Fibroblast of lung (primary cell): ENCODE measurements around the gene GPR62. TPM values are rescaled to one million over a fixed set of nuclear protein-coding genes. Genes with fewer than 3 reads are reported as not detected.

Experiments used
- DNase-seq, 2 donors: peaks; one replicate each; pipeline versions ENCODE4 v3.0.0 to v3.0.0-alpha.2; 2010; ENCODE audit warnings: low read depth in 2 of 2
- H2AFZ ChIP-seq: 2 replicates; pipeline ENCODE4 v1.5.1; 2012; ENCODE audit warnings: low read length, control low read depth, inconsistent platforms
- H3K27ac ChIP-seq: 2 replicates; pipeline ENCODE4 v1.5.1; 2011; ENCODE audit warnings: low read length, control low read depth; ENCODE audit not compliant: insufficient read depth
- H3K27me3 ChIP-seq: 2 replicates; pipeline ENCODE4 v1.5.1; 2011; ENCODE audit warnings: mild to moderate bottlenecking, low read length; ENCODE audit not compliant: control insufficient read depth, insufficient read depth
- H3K36me3 ChIP-seq: 2 replicates; pipeline ENCODE4 v1.5.1; 2011; ENCODE audit warnings: low read length; ENCODE audit not compliant: control insufficient read depth, insufficient read depth
- H3K4me1 ChIP-seq: 2 replicates; pipeline ENCODE4 v1.5.1; 2011; ENCODE audit warnings: low read length; ENCODE audit not compliant: control insufficient read depth, insufficient read depth; ENCODE audit errors: extremely low read depth
- H3K4me2 ChIP-seq: 2 replicates; pipeline ENCODE4 v1.5.1; 2011; ENCODE audit warnings: low read length, control low read depth; ENCODE audit not compliant: insufficient read depth; ENCODE audit errors: extremely low read depth
- H3K4me3 ChIP-seq, 4 experiments: fragments of 200-600 bp in 1 of 4; sonication (generic) in 1 of 4; replicated peaks in 1 of 4; 2 replicates each; pipeline ENCODE4 v1.5.1; 2011 to 2016; ENCODE audit warnings: low read length in 4 of 4, low read depth in 3 of 4, mild to moderate bottlenecking in 3 of 4, control low read depth in 2 of 4, inconsistent platforms in 1 of 4, mixed read lengths in 1 of 4; ENCODE audit not compliant: insufficient read depth in 1 of 4; ENCODE audit errors: control extremely low read depth in 1 of 4
- H3K79me2 ChIP-seq: 2 replicates; pipeline ENCODE4 v1.5.1; 2012; ENCODE audit warnings: mild to moderate bottlenecking, low read length, inconsistent platforms; ENCODE audit not compliant: control insufficient read depth, insufficient read depth
- H3K9ac ChIP-seq: 2 replicates; pipeline ENCODE4 v1.5.1; 2011; ENCODE audit warnings: mild to moderate bottlenecking, low read length, control low read depth; ENCODE audit not compliant: insufficient read depth
- H3K9me3 ChIP-seq: 2 replicates; pipeline ENCODE4 v1.5.1; 2012; ENCODE audit warnings: low read depth, low read length; ENCODE audit not compliant: control insufficient read depth, insufficient read depth
- H4K20me1 ChIP-seq: 2 replicates; pipeline ENCODE4 v1.5.1; 2011; ENCODE audit warnings: low read length; ENCODE audit not compliant: control insufficient read depth, insufficient read depth; ENCODE audit errors: extremely low read depth
- EZH2 ChIP-seq: IDR thresholded peaks from 2 replicates; pipeline ENCODE4 v1.5.1; 2012; ENCODE audit warnings: low read length, control low read depth, mild to moderate bottlenecking; ENCODE audit errors: missing control alignments
- polyA plus RNA-seq, 2 donors: library from polyadenylated mRNA; depleted of rRNA in 1 of 2; stranded (reverse) in 1 of 2; unstranded in 1 of 2; fragments of >200 nt; gene quantifications; 2 replicates each; pipeline ENCODE4 v1.2.1, GENCODE V29; 2011 to 2012; ENCODE audit warnings: missing spikeins in 1 of 2
- total RNA-seq: library from RNA; depleted of rRNA; stranded (reverse); fragments of >200 nt; gene quantifications from 2 replicates; pipeline ENCODE4 v1.2.1, GENCODE V29; 2014
- TF ChIP-seq, protein P1 (sequence below), 2 donors: IDR thresholded peaks in 1 of 2; conservative IDR thresholded peaks in 1 of 2; 1 replicate in 1 of 2; 2 replicates in 1 of 2; pipeline ENCODE4 v1.5.1; 2011 to 2012; ENCODE audit warnings: low read length in 2 of 2, control low read depth in 1 of 2, inconsistent platforms in 1 of 2, low read depth in 1 of 2, mild to moderate bottlenecking in 1 of 2

GPR62 gene
- total and polyA plus RNA-seq, 2 donors (not counting 1 experiment from before 2014, with no cell fraction given): under 0.01 TPM; not detected in 1

DNA sequence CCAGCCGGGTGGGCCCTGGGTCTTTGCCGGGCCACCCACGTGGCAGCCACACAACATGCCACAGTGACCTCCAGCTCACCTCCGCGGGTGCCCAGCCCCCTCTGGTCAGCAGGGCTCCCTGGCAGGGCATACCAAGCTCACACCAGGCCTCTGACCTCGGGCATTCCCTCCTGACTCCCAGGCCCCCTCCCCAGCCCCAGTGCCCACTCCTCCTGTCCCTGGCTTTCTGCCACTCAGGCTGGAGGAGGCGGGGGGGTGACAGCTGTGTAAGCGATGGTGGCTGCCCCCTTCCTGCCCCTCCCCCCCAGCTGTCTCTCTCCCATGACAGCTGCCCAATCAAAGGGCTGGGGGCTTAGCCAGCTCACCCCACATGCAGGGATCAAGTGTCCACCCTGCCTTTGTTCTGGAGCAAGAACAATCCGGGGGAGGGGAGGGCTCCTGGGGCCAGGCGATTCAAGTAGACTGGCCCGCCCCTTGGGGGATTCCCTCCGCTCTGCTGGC, 8.8 kb downstream of the GPR62 start:
- H3K4me2 ChIP-seq: no peak overlapping the region
- peaks cover 8% of the 10 kb centered on the region for H3K4me1 ChIP-seq
- H3K36me3 ChIP-seq: peaks cover 10% of the 10 kb centered on the region
- no peak for DNase-seq
- H3K4me3 ChIP-seq: no peak overlapping the region
- no peak overlapping the region for H3K9ac ChIP-seq
- TF ChIP-seq, protein P1, sequence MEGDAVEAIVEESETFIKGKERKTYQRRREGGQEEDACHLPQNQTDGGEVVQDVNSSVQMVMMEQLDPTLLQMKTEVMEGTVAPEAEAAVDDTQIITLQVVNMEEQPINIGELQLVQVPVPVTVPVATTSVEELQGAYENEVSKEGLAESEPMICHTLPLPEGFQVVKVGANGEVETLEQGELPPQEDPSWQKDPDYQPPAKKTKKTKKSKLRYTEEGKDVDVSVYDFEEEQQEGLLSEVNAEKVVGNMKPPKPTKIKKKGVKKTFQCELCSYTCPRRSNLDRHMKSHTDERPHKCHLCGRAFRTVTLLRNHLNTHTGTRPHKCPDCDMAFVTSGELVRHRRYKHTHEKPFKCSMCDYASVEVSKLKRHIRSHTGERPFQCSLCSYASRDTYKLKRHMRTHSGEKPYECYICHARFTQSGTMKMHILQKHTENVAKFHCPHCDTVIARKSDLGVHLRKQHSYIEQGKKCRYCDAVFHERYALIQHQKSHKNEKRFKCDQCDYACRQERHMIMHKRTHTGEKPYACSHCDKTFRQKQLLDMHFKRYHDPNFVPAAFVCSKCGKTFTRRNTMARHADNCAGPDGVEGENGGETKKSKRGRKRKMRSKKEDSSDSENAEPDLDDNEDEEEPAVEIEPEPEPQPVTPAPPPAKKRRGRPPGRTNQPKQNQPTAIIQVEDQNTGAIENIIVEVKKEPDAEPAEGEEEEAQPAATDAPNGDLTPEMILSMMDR (conservative IDR thresholded peaks at IDR 0.05 in 1 of 2, IDR thresholded peaks at IDR 0.05 in 1 of 2; ENCODE audit: low read depth in 1 of 2, low read length in 2 of 2): no peak
- TF ChIP-seq EZH2: no peak
- H3K27ac ChIP-seq: no peak overlapping the region
- peaks cover 14% of the 10 kb centered on the region for H3K79me2 ChIP-seq
- no peaks in the 10 kb centered on the region for H4K20me1 ChIP-seq
- no peaks in the 10 kb centered on the region for H3K9me3 ChIP-seq
- H3K27me3 ChIP-seq: no peaks in the 10 kb centered on the region
- H2AFZ ChIP-seq: no peak overlapping the region

DNA sequence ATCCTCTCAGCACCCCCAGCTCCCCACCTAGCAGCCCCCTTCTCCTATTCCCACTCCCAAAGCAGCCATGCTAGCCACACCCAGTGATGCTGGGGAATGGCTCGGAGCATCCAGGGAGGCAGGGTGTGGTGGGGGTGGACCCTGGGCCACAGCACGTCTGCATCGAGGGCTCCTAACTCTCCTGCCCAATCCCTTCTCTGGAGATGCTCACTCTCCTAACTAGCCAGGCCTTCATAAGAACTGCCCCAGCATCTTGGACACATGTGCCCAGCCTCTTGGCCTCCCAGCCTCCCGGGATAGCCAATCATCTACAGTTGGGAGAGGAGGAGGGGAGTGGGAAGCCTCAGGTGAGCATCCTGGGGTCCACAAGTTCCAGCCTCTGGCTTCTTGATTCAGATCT, 9.3 kb downstream of the GPR62 start:
- H3K4me3 ChIP-seq: no peak overlapping the region
- no peaks in the 10 kb centered on the region for H3K9me3 ChIP-seq
- H4K20me1 ChIP-seq: no peaks in the 10 kb centered on the region
- no peak overlapping the region for H3K9ac ChIP-seq
- H3K79me2 ChIP-seq: peaks cover 14% of the 10 kb centered on the region
- H3K27ac ChIP-seq: no peak overlapping the region
- TF ChIP-seq, protein P1 (conservative IDR thresholded peaks at IDR 0.05 in 1 of 2, IDR thresholded peaks at IDR 0.05 in 1 of 2; ENCODE audit: low read depth in 1 of 2, low read length in 2 of 2): no peak
- H3K27me3 ChIP-seq: no peaks in the 10 kb centered on the region
- peaks cover 6% of the 10 kb centered on the region for H3K36me3 ChIP-seq
- no peak for DNase-seq
- no peak overlapping the region for H2AFZ ChIP-seq
- no peak overlapping the region for H3K4me2 ChIP-seq
- H3K4me1 ChIP-seq: peaks cover 8% of the 10 kb centered on the region

DNA sequence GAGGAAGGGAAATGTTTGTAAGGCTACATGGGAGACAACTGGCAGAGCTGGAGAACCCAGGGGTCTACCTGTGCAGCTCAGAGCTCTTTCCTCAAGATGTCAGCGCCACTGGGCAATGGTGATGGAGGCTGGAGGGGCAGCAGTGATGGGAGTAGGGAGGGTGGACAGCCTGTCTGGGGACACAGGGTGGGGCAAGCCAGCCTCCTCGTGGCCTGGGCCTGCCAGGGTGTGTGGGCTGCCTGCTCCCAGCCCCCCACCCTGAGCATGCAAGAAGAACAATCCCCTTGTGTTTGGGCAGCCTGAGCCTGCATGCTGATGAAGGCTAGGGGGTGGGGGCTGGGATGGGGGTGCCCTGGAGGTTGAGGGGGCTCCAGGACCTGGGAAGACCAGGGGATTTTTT, 10.8 kb downstream of the GPR62 start:
- H4K20me1 ChIP-seq: no peaks in the 10 kb centered on the region
- peaks cover 2% of the 10 kb centered on the region for H3K36me3 ChIP-seq
- no peaks in the 10 kb centered on the region for H3K9me3 ChIP-seq
- H2AFZ ChIP-seq: no peak overlapping the region
- TF ChIP-seq, protein P1 (conservative IDR thresholded peaks at IDR 0.05 in 1 of 2, IDR thresholded peaks at IDR 0.05 in 1 of 2; ENCODE audit: low read depth in 1 of 2, low read length in 2 of 2): no peak
- no peak for TF ChIP-seq EZH2
- peak overlapping the region; percentile 83 for H3K4me2 ChIP-seq
- DNase-seq: no peak
- no peaks in the 10 kb centered on the region for H3K27me3 ChIP-seq
- peaks cover 8% of the 10 kb centered on the region for H3K4me1 ChIP-seq
- H3K79me2 ChIP-seq: peaks cover 14% of the 10 kb centered on the region
- H3K27ac ChIP-seq: no peak overlapping the region
- H3K4me3 ChIP-seq: peak overlapping the region in 1 of 4 experiments; percentile 66
- H3K9ac ChIP-seq: no peak overlapping the region
